Measurements from ENCODE around the gene EGR2.

Gene EGR2

GRCh38 chr10:62816331-62817120 lies at the start of gene EGR2:
Gene EGR2 (minus strand): TSS chr10:62816366. CDS start chr10:62816029, 337 bp downstream.
- peak; percentile 84 to 89 for DNase-seq (ENCODE audit: low read depth in 2 of 2, low spot score in 1 of 2)

DNA sequence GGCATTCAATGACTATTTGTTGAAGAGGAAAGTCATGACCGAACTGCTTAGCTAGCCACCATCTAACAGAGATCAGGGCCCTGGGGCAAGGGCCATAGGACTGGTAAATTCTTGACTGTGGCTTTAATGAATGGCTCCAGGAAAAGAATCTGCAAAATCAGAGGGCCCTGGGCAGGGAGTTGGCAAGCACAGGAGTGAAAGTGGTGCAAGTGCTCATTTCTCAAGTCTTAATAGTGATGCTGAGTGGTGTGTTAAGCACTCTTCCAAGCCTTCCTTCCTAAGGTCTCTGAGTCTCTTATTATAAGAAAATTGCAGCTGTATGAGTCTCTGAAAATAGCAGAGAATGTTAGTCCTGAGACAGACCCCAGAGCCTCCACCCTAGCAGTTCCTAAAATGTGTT lies 46.3 kb upstream of the EGR2 start:
- no peak for DNase-seq (ENCODE audit: low read depth in 2 of 2, low spot score in 1 of 2)

DNA sequence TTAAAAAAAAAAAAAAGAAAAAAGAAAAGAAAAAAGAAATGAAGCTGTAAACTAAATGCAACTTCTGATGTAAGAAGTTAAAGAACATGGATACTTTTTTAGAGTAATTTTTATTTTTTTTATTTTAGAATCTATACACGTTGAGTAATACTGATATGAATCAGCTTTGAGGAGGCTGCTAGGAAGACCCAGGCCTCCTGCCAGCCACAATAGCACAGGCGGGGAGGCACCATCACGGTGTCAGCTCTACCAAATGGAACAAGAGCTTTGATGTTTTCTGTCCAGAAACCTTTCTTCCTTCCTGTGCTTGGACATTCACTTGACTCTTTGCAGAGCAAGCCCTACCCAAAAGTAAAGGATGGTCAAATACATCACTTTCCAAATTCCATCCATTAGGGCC lies 45.3 kb upstream of the EGR2 start:
- no peak for DNase-seq (ENCODE audit: low read depth in 2 of 2, low spot score in 1 of 2)

DNA sequence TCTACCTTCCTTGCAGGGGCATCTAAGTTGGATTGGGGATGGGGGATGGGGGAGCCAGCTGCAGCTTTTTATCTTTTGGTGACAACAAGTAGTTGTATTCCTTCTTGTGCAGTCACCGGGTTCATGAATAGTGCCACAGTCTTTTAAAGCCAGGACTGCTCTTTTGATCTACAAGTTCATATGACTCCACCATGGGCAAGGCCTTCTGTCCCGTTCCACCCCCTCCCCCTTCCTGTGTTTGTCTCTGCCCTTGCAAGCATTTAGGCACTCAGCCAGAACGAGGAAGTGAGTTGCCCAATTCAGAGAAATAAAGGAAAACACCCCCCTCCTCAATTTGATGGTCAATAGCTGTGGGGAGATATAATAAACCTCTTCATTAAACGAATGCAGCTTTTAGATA lies 44.8 kb upstream of the EGR2 start:
- no peak for DNase-seq (ENCODE audit: low read depth in 2 of 2, low spot score in 1 of 2)

- DNase-seq (ENCODE audit: low read depth in 2 of 2, low spot score in 1 of 2), result no peak
These were observed 42.2 kb upstream of the EGR2 start for GRCh38 chr10:62858364-62858763.

- no peak for DNase-seq (ENCODE audit: low read depth in 2 of 2, low spot score in 1 of 2)
These were observed 39.9 kb upstream of the EGR2 start for GRCh38 chr10:62856021-62856420.

- DNase-seq (ENCODE audit: low read depth in 2 of 2, low spot score in 1 of 2), result peak in 1 of 2 donors; percentile 11
These were observed 37.5 kb upstream of the EGR2 start for GRCh38 chr10:62853710-62854109.

DNA sequence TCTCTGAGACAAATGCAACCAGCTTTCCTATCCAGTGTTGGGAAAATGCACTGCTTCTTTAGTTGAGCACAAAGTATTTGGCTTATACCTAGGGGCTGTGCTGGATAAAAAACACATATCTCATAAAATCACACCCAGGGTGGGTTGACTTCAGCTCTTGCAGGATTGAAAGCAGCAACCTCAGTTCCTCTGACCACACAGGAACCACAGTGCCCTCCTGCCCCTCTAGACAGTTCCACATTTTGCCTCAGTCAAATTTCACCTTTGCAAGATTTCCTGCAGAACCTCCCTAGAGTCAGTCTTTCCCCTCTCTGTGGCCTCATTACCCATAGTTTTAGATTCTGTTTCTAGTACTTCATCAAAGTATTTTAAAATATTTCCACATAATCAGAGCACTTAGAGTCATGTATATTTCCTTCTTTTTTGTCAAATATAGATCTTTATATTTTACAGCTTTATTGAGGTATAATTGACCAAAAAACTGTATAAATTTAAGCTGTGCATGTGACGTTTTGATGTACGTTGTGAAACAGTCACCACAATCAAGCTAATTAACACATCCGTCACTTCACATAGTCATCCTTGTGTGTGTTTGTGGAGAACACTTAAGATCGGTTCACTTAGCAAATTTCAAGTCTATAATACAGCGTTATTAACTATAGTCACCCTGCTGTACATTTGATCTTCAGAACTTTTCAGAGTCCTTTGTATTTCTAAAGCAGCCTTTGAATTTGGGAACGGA lies 37.0 kb upstream of the EGR2 start:
- no peak for DNase-seq (ENCODE audit: low read depth in 2 of 2, low spot score in 1 of 2)

DNA sequence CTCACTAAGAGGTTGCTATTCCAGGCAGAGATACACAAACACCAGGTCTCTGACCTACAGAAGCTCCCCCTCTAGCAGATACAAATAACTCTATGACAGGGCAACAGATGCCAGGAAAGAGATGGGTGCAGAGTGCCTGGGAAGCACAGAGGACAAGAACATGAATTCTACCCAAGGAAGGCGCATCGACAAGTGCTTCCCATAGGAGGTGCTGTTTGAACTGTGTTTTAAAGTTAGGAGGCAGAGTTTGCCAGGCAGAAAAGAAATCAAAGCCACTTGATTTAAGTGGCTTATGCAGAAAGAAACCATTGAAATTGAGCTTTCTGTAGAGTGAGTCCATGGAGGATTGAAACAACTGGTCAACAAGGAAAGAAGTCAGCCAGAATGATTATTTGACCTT lies 35.3 kb upstream of the EGR2 start:
- no peak for DNase-seq (ENCODE audit: low read depth in 2 of 2, low spot score in 1 of 2)

DNA sequence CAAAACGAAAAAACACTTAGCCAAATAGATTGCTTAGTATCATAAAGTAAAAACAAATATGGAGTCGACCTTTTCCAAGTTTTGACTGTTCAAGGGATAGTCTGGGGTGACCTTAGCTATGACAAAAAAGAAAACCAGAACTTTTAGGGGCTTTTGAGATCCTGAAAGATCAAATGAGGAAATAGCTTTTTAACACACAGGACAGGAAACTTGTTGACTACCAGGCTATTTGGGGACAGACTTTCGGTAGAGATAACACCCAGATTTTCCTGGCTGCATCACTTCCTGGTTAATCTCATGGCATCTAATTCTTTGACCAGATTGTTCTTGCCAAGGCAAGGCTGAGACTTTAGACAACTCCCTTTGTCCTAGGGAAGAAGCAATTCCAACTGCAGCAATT lies 34.5 kb upstream of the EGR2 start:
- no peak for DNase-seq (ENCODE audit: low read depth in 2 of 2, low spot score in 1 of 2)

- no peak for DNase-seq (ENCODE audit: low read depth in 2 of 2, low spot score in 1 of 2)
These were observed 31.3 kb upstream of the EGR2 start for GRCh38 chr10:62847433-62847832.

- no peak for DNase-seq (ENCODE audit: low read depth in 2 of 2, low spot score in 1 of 2)
These were observed 28.3 kb upstream of the EGR2 start for GRCh38 chr10:62844280-62845011.

GRCh38 chr10:62843600-62843999 lies 27.4 kb upstream of the EGR2 start:
- no peak for DNase-seq (ENCODE audit: low read depth in 2 of 2, low spot score in 1 of 2)

GRCh38 chr10:62842983-62843382 lies 26.8 kb upstream of the EGR2 start:
- no peak for DNase-seq (ENCODE audit: low read depth in 2 of 2, low spot score in 1 of 2)

DNA sequence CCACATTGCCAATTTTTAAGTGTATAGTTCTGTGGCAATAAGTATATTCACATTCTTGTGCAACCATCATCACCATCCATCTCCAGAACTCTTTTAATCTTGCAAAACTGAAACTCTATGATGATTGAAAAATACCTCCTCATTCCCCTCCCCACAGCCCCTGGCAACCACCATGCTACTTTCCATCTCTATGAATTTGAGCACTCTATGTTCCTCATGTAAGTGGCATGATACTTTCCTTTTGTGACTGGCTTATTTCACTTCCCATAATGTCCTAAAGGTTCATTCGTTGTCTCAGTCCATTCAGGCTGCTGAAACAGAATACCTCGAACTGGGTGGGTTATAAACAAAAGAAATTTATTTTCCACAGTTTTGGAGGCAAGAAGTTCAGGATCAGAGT lies 23.4 kb upstream of the EGR2 start:
- DNase-seq (ENCODE audit: low read depth in 2 of 2, low spot score in 1 of 2), result no peak

DNA sequence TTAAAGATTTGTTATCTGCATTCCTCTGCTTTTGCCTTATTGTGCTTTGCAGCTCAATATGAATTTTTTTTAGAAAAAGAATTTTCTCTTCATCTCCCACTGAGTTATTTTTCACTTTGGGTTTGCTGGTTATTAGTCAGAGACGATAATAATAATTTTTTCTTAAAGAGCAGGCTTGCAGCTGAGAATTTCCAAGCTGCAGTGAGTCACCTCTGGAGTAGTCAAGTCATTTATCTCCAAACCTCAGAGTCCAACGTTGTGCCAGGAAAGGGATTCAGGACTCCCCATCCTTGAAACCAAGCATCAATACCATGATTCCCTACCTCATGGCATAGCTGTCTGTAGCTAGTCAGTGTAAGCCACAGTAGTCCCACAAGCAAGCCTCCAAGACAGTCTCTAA lies 15.2 kb upstream of the EGR2 start:
- DNase-seq (ENCODE audit: low read depth in 2 of 2, low spot score in 1 of 2), result no peak

DNA sequence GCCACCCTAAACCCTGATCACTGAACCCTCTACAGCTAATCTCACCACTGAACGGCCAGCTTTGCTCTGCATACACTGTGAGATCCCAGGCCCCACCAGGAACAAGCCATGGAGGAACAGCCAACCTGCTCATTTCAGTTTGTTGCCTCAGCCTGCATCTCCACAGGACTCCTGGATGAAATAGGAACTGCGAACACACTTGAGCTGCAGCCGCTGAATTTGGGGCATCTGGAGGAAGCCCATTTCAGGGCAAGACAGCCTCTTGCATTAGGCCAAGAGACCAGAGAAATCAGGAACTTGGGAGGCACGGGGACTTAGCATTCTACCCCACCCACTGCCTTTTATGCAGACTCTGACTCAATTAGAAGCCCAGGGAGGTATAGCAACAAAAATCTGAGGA lies 14.5 kb upstream of the EGR2 start:
- no peak for DNase-seq (ENCODE audit: low read depth in 2 of 2, low spot score in 1 of 2)

DNA sequence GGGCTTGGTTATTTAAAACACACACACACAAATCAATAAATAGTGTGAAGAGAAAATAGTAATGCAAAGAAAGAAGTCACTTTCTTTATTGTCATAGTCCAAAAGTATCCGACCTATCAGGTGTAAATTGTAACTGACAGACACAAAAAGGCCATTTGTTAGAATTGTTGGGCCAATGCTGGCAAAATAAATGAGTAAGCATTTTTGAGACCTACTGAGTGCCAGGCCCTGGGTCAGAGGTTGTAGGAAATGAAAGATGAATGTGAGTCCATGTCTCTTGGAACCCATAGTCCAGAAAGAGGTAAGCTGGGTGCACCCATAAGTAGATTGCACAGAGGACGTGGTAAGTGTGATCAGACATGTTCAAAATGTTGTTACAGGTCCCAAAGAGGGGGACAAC lies 13.5 kb upstream of the EGR2 start:
- no peak for DNase-seq (ENCODE audit: low read depth in 2 of 2, low spot score in 1 of 2)

GRCh38 chr10:62826273-62826672 lies 10.1 kb upstream of the EGR2 start:
- DNase-seq (ENCODE audit: low read depth in 2 of 2, low spot score in 1 of 2), result no peak

DNA sequence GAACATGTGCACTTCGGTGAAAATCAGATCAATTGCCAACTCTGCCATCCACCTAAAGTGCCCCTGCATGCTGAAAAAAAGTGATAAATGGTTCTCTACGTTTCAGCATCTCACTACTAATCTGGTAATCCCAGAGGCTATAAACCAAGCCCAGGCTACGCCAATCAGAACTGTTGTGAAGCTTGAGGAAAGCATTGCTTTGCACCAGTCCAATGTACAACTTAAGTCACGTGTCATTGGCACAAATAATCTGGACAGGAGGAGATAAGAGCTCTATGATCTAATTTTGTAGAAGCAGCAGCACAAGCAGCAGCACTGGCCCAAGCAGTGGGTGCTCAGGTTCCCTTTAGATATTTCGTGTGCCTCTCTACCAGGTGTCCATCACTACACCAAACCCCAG lies 4.4 kb upstream of the EGR2 start:
- DNase-seq (ENCODE audit: low read depth in 2 of 2, low spot score in 1 of 2), result no peak

DNA sequence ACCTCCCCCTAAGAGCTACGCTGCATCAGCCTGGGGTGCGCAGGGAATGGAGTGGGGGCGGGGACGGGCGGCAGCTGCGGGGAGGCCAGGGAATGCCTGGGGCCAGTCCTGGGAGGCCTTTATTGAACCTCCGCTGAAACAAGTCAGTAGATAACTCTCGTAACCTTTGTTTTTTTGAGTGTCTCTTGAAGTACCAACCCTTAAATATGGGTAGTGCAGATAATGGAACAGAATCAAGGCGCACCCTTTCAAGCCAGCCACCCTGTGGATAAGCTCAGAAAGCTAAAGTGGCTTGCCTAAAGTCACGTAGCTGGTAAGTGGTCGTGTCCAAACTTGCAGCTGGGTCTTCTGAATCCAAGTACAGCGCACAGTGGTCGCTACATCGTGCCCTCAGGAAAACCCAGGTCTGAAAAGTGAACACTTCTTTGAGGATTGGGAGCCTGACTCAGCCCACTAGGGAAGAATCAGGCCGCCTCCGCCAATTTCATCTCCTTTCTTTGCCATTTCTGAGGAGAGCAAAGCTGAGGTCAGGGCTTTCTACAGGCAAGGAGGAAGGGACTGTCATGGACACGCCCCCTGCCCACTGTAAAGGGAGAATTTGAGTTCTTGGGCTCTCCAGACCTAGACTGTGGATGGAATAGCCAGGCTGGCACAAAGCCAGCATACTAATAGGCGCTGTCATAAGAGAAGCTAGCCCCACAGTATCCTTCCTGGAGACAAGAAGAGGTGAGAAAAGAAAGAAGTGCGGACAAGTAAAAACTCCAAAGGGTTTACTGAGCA lies 3.2 kb upstream of the EGR2 start:
- no peak for DNase-seq (ENCODE audit: low read depth in 2 of 2, low spot score in 1 of 2)
